ENCODE results near the gene KIF1B.
"Not testable (repeated sequence)": the region's sequence is repeated elsewhere in the genome, so short reads cannot be mapped to it uniquely, and the experiment has no call there.

DNA sequence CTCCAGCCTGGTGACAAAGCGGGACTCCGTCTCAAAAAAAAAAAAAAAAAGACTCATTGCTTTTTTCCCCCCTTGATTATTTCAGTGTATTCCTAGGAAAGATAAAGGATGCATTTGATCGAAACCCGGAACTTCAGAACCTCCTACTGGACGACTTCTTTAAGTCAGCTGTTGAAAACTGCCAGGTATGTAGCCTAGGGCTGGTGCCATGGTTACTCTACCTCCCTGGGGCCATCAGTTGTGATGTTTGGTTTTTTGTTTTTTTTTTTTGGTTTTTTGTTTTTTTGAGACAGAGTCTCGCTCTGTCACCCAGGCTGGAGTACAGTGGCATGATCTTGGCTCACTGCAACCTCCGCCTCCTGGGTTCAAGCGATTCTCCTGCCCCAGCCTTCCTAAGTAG is 208.4 kb downstream of the KIF1B start:
- TF ChIP-seq, protein P1, sequence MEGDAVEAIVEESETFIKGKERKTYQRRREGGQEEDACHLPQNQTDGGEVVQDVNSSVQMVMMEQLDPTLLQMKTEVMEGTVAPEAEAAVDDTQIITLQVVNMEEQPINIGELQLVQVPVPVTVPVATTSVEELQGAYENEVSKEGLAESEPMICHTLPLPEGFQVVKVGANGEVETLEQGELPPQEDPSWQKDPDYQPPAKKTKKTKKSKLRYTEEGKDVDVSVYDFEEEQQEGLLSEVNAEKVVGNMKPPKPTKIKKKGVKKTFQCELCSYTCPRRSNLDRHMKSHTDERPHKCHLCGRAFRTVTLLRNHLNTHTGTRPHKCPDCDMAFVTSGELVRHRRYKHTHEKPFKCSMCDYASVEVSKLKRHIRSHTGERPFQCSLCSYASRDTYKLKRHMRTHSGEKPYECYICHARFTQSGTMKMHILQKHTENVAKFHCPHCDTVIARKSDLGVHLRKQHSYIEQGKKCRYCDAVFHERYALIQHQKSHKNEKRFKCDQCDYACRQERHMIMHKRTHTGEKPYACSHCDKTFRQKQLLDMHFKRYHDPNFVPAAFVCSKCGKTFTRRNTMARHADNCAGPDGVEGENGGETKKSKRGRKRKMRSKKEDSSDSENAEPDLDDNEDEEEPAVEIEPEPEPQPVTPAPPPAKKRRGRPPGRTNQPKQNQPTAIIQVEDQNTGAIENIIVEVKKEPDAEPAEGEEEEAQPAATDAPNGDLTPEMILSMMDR (IDR thresholded peaks at IDR 0.05) = not testable (repeated sequence)
- not testable (repeated sequence) for TF ChIP-seq POLR2A (IDR thresholded peaks at IDR 0.05)
